Mononuclear cell (primary cell): ENCODE data around the gene ATP6V1B1. TPM values are rescaled to one million over a fixed set of nuclear protein-coding genes. Genes with fewer than 3 reads are reported as not detected.

ENCODE experiments used
- H3K27me3 ChIP-seq: 2 replicates; pipeline ENCODE4 v1.6.0; 2011; ENCODE audit warnings: low read length, control low read depth; ENCODE audit not compliant: insufficient read depth
- H3K4me1 ChIP-seq: 2 replicates; pipeline ENCODE4 v1.5.1; 2011; ENCODE audit warnings: mild to moderate bottlenecking, low read length, control low read depth; ENCODE audit not compliant: insufficient read depth
- H3K4me3 ChIP-seq: 2 replicates; pipeline ENCODE4 v1.5.1; 2011; ENCODE audit warnings: mild to moderate bottlenecking, low read length, moderate library complexity
- H3K9me3 ChIP-seq: 2 replicates; pipeline ENCODE4 v1.5.1; 2011; ENCODE audit warnings: low read depth, mild to moderate bottlenecking, control low read depth, low read length
- total RNA-seq: library from RNA; depleted of rRNA; stranded (reverse); fragments of >200 nt; gene quantifications from one replicate; pipeline ENCODE4 v1.2.3, GENCODE V29; 2012

ATP6V1B1 gene
- total RNA-seq, 1 donor: not detected

DNA sequence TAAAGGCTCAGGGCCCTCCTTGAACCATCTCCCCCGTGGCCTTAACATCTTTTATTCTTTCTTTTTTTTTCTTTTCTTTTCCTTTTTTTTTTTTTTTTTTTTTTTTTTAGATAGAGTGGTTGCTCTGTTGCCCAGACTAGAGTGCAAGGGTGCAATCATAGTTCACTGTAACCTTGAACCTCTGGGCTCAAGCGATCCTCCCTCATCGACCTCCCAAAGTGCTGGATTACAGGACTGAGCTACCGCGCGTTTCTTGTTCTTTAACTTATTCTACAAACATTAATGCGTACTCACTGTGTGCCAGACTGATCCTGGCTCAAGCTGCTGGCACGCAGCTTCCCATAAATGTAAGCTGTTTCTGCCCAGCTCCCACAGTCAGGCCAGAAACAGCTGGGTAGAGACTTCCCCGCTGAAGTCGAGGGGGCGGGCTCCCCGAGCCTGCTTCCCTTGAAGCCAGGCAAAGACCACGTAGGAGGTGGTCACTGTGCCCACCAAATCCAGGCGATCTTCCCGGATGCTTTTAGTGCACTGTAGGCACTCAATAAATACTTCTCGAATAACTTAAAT lies 29.2 kb upstream of the ATP6V1B1 start:
- H3K27me3 ChIP-seq: peaks cover 100% of the 10 kb centered on the region
- peaks cover 25% of the 10 kb centered on the region for H3K4me1 ChIP-seq

DNA sequence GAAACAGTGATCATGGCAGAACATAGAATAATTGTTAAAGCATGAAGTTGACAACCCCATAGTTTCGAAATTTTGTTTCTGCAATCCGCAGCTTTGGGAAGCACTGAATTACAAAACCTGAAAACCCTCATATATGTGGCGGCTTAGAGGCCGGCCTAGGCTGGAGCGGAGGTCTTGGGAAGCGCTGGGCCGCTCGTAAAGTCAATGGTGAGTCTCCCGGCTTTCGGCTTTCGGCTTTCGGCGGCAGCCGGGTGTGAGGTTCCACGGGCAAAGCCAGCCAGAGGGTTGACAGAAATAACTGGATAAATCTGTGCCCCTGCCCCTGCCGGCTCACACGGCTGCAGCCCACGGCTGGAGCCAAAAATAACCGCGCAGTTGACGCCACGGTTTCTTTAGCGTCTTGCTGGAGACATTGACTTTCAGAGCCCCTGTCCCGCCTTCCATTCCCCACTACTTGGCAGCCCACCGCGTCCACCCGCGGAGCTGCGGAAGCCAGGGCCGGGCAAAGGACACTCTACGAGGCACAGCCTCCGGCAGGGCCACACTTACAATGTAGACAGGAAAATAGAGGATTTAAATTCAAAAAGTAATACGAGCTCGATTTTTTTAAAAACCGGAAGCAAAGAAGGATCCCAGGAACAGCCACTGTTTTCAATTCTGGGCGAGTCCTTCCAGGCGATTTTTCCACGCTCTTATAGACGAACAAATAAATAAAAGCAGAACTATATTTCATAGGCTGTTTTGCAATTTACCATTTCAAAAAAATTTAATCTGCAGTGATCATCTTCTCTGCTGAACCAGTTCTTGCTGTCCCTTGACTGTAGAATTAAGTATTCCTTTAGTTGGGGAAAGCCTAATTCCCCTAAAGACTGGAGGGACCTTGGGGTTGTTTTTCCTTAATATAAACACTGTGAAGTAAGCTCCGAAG lies 28.3 kb upstream of the ATP6V1B1 start:
- Histone ChIP-seq H3K9me3 (no peaks in the 10 kb centered on the region), H3K27me3 (peaks cover 98% of the 10 kb centered on the region), H3K4me3 (no peak overlapping the region)

More for the DNA sequence above, 29.2 kb upstream of the ATP6V1B1 start:
- Histone ChIP-seq H3K9me3 (no peaks in the 10 kb centered on the region), H3K4me3 (no peak overlapping the region)

DNA sequence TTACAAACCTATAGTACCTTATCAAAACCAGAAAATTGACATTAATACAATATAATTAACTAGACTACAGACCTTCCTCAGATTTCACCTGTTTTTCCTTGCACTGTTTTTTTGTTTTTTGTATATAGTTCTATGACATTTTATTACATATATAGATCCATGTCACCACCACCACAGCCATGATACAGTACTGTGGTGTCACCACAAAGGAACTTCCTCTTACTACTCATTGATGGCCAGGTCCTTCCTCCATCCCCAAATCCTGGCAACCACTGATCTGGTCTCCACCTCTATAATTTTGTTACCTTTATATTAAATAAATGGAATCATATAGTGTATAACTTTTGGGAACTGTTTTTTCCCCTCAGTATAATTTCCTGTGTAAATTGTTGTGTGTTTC lies 19.4 kb upstream of the ATP6V1B1 start:
- Histone ChIP-seq H3K4me3 (no peak overlapping the region), H3K9me3 (no peaks in the 10 kb centered on the region), H3K4me1 (no peaks in the 10 kb centered on the region), H3K27me3 (peaks cover 44% of the 10 kb centered on the region)

More for the DNA sequence above, 28.3 kb upstream of the ATP6V1B1 start:
- peaks cover 22% of the 10 kb centered on the region for H3K4me1 ChIP-seq

DNA sequence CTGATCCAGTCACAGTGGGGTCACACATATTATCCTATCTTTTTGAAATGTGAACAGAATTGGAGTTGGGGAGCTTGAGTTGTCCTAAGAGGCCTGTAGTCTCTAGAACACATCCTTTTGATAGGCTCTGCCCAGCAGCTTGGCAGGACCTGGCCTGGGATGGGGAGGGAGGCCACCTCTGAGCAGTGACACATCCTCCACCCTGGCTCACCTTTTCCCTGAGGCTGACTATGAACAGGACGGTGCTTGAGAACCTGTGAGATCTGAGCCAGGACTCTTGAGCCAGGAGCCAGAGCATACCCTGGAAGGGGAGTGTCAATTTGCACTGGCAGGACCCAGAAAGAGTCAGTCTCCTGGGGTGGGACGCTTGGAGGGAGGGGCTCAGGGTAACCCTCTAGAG lies 17.7 kb upstream of the ATP6V1B1 start:
- Histone ChIP-seq H3K4me3 (no peak overlapping the region), H3K27me3 (peaks cover 29% of the 10 kb centered on the region), H3K9me3 (no peaks in the 10 kb centered on the region), H3K4me1 (no peaks in the 10 kb centered on the region)

DNA sequence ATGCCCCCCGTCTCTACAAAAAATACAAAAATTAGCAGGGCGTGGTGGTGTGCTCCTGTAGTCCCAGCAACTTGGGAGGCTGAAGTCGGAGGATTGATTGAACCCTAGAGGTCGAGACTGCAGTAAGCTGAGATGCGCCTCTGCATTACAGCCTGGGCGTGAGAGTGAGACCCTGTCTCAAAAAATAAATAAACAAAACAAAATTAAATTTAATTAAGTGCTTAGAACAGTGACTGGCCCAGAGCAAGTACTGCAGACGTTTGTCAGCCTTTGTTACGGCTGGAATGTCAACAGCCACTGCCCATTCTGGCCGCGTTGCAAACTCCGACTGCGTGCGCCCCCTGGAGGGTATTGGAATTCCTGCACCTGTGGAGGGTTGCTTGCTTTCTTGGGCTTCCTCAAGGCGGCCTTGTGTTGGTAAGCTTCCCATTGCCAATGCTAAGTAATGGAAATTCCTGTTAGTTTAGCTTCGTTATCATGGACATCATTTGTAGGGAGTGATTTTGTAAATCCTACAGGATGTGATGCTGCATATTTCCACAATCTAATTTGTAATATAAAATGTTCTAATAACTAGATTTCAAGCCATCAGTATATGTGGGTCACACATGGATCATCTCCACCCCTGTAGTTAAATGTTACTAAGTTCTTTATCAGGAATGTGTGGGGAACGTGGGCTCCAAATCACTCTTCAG lies 15.9 kb upstream of the ATP6V1B1 start:
- no peaks in the 10 kb centered on the region for H3K4me1 ChIP-seq
- peaks cover 21% of the 10 kb centered on the region for H3K27me3 ChIP-seq

DNA sequence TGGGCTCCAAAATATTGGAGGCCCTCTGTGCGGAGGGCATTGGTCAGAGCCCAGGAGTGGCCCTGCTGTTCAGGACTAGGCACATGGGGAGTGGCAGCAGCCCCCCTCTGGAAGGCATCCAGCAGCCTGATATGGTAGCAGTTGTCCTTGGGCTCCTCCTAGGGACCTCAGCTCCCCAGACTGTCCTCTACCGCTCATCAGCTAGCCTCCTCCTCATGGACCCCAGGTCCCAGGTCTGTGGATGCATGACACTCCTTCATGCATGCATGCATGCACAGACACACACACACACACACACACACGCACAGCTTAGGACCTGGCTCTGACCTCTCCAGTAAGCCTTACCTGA lies 15.4 kb upstream of the ATP6V1B1 start:
- no peaks in the 10 kb centered on the region for H3K4me1 ChIP-seq
- H3K27me3 ChIP-seq: peaks cover 20% of the 10 kb centered on the region
- H3K4me3 ChIP-seq: no peak overlapping the region
- H3K9me3 ChIP-seq: no peaks in the 10 kb centered on the region

More for the DNA sequence above, 15.9 kb upstream of the ATP6V1B1 start:
- H3K9me3 ChIP-seq: no peaks in the 10 kb centered on the region
- H3K4me3 ChIP-seq: no peak overlapping the region

DNA sequence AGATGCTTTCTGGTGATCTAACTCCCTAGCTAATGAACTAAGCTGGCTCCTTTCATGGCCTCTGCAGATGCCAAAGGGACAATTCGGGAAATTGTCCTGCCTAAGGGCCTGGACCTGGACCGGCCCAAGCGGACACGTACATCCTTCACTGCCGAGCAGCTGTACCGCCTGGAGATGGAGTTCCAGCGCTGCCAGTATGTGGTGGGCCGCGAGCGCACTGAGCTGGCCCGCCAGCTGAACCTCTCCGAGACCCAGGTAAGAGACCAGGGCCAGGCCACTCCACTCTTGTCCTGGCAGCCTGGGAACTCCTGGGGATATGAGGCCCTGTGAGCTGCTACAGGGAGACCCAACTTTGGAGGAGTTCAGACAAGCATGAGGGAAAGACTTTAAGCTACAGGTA lies 14.7 kb upstream of the ATP6V1B1 start:
- Histone ChIP-seq H3K4me3 (no peak overlapping the region), H3K9me3 (no peaks in the 10 kb centered on the region), H3K27me3 (peaks cover 13% of the 10 kb centered on the region), H3K4me1 (no peaks in the 10 kb centered on the region)

DNA sequence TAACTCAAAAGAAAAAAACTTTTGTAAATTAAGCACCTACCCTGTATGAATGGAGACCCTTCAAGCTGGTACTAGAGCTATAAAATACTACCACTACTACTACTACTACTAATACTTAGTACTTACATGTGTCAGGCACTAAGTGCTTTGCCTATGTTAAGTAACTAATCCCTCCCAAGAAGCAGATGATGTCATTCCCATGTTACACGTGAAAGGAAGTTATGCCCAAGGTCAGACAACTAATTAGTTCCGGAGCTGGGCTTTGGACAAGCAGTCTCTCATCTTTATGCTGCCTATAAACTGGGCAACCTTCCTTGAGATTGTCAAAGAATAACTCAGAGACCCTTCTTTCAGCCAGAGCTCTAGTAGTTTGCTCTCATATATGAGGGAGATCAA lies 13.9 kb upstream of the ATP6V1B1 start:
- H3K4me3 ChIP-seq: no peak overlapping the region
- H3K4me1 ChIP-seq: no peaks in the 10 kb centered on the region
- H3K9me3 ChIP-seq: no peaks in the 10 kb centered on the region
- peaks cover 7% of the 10 kb centered on the region for H3K27me3 ChIP-seq

DNA sequence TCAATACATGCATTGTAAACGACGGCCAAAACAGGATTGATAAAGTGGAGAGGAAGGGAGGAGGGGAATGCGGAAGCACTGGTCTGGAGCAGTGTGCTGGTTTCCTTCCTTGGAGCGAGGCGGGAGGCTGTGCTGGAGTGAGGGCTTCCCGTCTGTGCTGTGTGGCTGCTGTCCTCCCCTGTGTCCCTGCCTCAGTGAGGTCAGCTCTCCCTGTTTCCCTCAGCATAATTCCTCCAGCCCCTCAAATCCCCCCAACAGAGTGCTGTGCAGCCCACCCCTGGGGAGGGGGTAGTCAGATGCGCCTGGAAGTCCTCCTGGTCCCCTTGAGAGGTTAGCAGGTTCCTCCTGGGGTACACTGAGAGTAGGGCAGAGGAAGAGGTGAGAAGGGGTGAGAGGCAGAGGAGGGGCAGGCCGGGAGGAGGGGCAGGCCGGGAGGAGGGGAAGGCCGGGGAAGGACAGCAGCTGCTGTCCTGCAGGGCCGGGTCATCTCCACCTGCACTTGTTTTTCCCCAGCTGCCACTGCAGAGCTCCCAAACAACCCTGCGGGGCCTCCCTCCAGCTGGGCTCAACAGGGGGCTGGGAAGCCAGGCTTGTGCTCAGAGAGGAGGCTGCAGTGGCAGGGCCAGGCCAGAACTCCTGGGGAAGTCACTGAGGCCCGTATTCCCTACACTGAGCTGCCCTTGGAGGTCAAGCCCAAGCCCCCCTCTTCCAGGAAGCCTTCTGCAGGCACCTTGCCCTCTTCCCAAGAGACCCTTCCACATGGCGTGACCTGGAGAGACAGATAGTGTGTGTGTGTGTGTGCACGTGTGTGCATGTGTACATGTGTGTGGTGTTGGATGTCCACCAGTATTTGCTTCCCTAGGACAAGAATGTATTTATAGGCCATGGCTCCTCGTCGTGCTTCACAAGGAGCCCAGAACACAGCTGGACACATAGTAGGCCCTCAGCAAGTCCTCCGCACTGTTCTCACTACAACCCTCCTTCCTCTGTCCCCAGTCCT lies 13.2 kb upstream of the ATP6V1B1 start:
- no peaks in the 10 kb centered on the region for H3K9me3 ChIP-seq
- peaks cover 7% of the 10 kb centered on the region for H3K27me3 ChIP-seq
- no peak overlapping the region for H3K4me3 ChIP-seq

DNA sequence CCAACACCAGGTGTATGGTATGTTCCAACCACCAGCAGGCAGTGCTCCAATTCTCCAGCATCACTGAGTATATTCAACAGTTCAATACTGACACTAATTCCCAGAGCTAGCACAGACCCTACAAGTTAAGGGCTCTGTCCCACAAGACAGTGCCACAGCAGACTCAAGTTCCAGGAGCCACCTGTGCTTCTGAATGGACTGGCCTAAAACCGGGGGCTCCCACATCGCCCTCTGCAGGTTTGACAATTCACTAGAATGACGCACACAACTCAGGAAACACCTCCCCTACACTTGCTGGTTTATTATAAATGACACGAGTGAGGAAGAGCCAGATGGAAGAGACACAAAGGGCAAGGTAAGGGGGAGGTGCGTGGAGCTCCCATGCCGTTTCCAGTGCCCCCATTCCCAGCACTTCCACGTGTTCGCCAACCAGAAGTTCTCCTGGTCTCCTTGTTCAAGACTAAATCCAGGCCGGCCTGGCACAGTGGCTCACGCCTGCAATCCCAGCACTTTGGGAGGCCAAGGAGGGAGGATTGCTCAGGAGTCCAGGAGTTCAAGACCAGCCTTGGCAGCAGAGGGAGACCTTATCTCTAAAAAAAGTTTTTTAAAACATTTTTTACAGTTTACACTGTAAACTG lies 12.2 kb upstream of the ATP6V1B1 start:
- H3K9me3 ChIP-seq: no peaks in the 10 kb centered on the region
- peaks cover 4% of the 10 kb centered on the region for H3K27me3 ChIP-seq
- no peaks in the 10 kb centered on the region for H3K4me1 ChIP-seq
- H3K4me3 ChIP-seq: no peak overlapping the region

More for the DNA sequence above, 13.2 kb upstream of the ATP6V1B1 start:
- H3K4me1 ChIP-seq: no peaks in the 10 kb centered on the region

DNA sequence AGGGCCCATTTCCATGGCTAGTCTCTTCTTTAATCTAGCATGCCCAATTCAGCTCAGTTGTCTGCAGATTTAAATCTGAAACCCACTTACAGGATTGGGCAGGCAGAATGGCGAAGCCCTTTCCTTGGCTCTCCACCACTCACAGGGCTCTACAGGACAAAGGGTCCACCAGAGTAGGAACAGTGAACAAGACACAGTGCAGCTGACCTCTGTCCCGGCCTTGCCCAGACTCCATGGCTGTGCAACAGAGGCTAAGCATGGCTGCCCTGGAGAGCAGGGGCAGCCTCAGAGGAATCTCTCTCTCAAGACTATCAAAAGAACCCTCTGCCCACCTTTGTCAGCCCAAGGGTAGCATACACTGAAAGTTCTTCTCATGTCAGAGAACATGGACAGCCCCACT lies 9.7 kb upstream of the ATP6V1B1 start:
- no peaks in the 10 kb centered on the region for H3K4me1 ChIP-seq
- no peaks in the 10 kb centered on the region for H3K27me3 ChIP-seq
- no peak overlapping the region for H3K4me3 ChIP-seq
- no peaks in the 10 kb centered on the region for H3K9me3 ChIP-seq

DNA sequence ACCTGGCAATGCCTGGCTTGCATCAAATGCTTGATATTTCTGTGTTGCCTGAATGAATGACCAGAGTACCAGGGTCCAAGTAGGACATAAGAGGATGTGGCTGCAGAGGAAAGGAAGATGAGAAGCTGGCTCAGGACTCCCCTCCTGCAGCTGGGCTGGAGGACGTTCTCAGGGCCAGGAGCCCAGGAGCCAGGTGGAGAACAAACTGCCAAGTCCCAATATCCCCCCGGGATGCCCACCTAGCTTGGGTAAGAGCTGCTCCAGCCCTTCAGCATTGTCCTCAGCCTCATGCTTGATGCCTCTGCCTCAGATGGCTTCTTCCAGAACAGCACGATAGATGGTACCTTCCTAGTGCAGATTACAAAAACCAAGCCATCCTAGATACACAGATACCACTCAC lies 8.6 kb upstream of the ATP6V1B1 start:
- Histone ChIP-seq H3K4me1 (no peaks in the 10 kb centered on the region), H3K4me3 (no peak overlapping the region), H3K27me3 (no peaks in the 10 kb centered on the region), H3K9me3 (no peaks in the 10 kb centered on the region)

DNA sequence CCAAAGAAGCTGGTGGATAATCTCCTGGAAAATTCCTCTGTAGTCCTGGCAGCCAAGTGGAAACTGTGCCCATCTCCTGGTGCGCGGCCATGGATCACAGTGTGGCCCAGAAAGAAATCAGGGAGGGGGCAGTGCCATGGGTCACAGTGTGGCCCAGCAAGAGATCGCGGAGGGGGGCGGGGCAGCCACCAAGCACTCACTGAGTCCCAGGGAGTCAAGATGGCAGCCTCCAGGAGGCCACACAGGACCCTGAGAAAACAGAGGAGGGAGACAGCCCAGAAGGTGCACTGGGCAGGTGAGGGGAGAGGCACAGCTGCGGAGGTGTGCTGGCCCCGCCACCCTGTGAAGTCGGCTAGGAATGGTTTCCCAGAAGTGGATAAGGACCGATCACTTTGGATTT lies 8.1 kb upstream of the ATP6V1B1 start:
- Histone ChIP-seq H3K27me3 (no peaks in the 10 kb centered on the region), H3K9me3 (no peaks in the 10 kb centered on the region), H3K4me3 (no peak overlapping the region), H3K4me1 (no peaks in the 10 kb centered on the region)

DNA sequence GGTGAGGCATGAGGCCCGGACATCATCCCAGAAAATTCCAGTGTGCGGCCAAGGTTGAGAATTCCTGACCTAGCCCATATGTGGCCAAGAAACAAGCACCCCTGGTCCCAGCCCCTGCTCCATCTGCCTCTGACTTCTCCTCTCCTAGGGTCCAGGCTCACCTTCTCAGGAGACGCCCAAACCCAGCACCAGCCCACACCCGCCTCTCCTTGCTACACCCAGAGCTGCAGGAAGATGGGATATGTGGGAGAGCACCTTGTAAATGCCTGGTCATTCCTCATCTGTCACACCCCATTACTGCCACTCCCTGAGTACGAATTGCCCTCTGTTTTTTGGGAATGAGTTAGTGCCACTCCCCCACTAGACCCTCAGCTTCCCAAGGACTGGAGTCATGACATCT lies 7.3 kb upstream of the ATP6V1B1 start:
- Histone ChIP-seq H3K27me3 (no peaks in the 10 kb centered on the region), H3K4me1 (no peaks in the 10 kb centered on the region), H3K4me3 (no peak overlapping the region), H3K9me3 (no peaks in the 10 kb centered on the region)
